ENCODE measurements around the gene IRF4.
"Not testable (repeated sequence)": the region's sequence is repeated elsewhere in the genome, so short reads cannot be mapped to it uniquely, and the experiment has no call there.

IRF4 gene

DNA sequence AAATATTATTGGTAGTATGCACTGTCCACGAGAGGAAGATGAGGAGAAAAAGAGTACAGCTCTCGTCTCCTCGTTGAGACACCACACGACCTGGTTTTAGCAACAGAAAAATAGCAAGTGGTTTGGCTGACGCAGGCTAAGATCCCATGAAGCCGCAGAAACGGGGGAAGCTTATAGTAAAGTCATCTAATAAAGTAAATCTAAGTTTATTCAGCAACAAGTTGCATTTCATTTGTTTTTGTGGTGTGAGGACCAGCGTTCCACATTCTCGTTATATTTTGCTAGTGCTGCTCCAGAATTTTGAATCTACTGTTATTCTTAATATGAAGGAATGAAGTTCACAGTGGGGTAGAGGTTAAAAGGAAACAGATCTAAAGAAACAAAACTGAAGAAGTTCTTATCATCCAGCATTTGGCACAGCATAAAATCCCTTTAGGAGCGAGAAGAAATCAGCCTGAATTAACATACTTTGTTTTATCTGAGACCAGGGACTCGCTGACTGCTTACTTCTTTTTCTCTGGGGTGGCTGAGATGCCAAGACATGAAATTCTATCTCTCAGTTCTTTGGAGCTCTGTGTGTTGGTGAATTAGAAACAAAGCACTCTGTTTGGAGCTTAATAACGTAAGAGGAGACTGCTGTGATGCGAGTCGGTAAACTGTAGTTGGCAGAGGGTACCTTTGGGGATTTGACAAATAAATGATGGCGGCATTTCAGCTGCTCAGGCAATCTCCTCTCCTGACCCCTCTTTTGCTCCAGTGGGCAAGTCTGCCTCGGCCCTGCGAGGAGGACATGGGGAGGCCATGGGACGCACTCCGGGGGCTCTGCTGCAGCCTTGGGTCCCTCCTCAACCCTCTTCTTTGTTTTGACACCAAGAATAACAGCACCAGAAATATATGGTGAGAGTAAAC lies 24.9 kb upstream of the IRF4 start:
- DNase-seq (ENCODE audit: low read depth, low spot score), result no peak

DNA sequence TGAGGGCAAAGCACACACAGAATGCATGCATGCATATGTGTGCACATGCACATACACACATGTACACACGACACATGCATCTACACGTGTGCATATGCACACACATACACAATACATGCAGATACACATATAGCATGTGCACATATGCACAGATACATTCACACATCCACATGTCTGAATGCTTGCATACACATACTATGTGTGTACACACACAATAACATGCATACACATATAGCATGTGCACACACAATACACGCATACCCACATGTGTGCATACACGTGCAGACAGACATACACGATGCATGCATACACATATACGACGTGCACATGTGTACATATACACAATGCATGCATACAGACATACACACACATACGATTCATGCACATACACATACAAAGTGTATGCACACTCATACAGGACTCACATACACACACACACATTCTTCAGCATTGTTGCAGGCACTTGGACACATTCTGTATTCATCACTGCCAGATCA lies 24.2 kb upstream of the IRF4 start:
- DNase-seq (ENCODE audit: low read depth, low spot score), result no peak

DNA sequence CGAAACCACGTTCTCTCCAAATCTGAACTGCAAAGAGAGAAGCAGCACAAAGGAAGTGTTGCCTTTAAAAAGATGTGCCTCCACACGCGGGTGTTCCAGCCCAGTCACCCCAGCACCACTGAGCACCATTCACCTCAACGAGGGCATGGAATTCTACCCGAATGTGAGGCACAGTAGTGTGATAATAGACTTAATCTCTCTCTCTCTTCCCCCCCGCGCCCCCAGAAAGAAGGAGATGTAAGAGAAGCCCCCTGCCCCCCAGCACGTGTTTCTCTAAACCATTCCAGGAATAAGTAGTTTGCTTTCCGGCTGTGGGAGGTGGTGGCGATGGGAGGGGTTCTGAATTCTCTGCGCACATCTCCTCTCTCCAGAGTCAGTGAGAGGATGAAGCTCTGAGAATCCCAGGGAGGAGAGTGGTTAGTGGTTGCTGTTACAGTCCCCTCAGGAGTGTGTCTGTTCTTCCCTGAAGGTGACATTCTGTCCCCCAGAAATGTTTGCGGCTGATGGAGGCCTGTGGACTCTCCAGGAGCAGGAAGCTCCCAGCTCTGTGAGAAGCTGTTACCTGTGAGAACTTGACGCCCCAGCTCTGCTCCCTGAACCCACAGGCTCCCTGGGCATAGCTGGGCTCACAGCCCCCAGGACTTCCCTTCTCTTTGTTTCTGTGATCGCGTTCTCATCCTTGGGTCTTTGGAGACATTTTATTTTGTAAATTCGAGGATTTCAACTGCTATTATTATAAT lies 23.5 kb upstream of the IRF4 start:
- DNase-seq (ENCODE audit: low read depth, low spot score), result no peak

- no peak for DNase-seq (ENCODE audit: low read depth, low spot score)
Observed at GRCh38 chr6:369559-370431, 21.8 kb upstream of the IRF4 start.

- DNase-seq (ENCODE audit: low read depth, low spot score), result no peak
Observed at GRCh38 chr6:370555-370954, 21.0 kb upstream of the IRF4 start.

- DNase-seq (ENCODE audit: low read depth, low spot score), result not testable (repeated sequence)
Observed at GRCh38 chr6:371851-372250, 19.7 kb upstream of the IRF4 start.

DNA sequence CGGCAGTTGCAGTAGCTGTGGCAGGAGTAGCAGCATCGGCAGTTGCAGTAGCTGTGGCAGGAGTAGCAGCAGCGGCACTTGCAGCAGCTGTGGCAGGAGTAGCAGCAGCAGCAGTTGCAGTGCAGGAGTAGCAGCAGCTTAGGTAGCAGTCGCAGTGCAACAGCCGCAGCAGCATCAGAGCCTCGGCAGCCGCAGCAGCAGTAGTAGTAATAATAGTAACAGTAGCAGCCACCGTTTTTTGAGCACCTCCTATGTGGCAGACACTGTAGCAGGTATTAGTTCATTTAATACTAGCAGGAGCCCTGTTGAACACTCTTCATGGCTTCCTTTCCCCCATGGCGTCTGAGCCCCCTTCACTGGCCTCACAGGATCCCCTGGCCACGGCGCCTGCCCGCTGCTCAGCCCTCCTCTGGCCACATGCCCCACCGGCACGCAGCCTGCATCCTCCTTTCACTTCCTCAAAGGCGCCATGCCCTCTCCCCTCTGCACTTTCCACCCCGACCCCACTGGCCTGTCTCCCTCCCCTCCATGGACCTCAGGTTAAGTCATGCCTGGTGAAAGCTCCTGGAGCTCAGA lies 19.1 kb upstream of the IRF4 start:
- DNase-seq (ENCODE audit: low read depth, low spot score), result no peak

DNA sequence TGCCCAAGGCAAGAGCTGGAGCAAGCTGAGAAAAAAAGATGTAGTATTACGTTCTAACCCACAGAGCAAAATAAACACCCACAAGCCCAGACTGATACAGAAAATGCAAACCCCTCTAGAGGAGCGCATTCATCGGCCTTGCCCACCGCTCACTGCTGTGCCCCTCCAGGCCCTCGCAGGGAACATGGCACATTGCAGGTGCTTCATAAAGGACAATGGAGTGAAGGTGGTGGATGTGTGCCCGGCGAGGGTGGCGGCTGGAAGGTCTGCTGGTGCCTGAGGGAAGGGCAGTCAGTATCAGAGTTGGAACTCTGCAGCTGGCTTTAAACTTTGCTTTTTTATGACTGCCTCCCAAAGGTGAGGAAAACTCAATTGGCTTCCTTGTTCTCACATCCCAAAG lies 18.5 kb upstream of the IRF4 start:
- no peak for DNase-seq (ENCODE audit: low read depth, low spot score)

DNA sequence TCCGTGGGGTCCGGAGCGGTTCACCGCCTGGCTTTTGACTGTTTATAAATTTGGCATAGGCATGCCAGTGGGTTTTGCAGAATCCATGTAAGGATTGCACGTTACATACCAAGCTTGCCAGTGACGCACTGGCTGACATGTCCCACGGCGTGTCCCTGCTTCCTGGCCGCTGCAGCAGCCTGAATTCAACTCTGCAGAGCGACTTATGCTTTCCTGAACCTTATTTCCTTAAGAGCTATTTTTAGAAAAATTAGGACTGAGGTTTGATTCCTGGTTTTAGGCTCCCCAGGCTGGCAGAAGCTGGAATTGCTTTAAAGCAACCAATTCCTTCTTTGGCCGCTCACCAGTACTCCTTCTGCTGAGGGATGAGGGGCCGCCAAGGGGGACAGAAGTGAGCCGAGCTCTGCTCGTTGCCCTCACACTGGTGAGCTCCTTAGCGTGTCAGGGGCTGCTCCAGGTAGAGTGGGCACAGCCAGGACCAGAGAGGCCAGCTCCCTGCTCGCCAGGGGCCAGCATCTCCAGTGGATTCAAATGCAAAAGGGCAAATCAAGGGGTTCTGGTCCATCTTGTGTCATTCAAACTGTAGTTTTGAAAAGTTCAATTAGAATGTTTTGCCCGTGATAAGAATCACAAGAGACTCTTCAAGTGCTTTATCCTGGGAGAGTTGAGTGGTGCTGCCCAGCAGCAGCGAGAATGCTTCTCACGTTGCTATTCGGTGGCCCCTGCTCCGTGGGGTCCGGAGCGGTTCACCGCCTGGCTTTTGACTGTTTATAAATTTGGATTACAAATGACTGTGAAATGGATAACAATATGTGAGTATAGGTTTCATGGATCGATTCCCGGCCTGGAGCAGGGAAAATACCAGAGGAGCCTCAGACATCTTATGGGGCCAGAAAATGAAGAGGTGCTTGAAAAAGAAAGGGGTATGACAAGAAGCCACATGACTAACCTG lies 17.5 kb upstream of the IRF4 start:
- no peak for DNase-seq (ENCODE audit: low read depth, low spot score)

GRCh38 chr6:374956-375355 lies 16.6 kb upstream of the IRF4 start:
- DNase-seq (ENCODE audit: low read depth, low spot score), result no peak

- DNase-seq (ENCODE audit: low read depth, low spot score), result no peak
Observed at GRCh38 chr6:376827-377640, 14.5 kb upstream of the IRF4 start.

- not testable (repeated sequence) for DNase-seq (ENCODE audit: low read depth, low spot score)
Observed at GRCh38 chr6:377641-378020, 13.9 kb upstream of the IRF4 start.

GRCh38 chr6:378090-378957 lies 13.2 kb upstream of the IRF4 start:
- DNase-seq (ENCODE audit: low read depth, low spot score), result no peak

DNA sequence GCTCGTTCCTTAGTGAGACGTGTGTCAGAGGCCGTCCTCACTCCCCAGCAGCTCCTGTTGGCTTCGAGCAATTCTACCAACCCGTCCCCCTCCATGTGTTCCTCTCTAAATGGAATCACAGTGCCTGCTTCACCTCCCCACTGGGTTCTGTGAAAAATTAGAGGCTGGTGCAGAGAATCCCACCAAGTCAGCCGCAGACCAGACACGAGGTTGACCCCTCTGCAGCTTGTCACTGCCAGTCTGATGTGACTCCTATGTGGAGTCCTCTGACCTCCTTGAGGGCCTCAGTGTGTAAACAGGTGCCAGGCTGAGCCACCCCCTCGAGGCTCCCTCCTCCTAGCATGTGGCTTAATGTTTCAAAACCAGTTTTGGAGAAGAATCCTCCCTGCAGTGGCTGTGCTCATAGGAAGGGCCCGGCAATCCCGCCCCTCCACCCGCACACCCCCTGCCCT lies 12.6 kb upstream of the IRF4 start:
- DNase-seq (ENCODE audit: low read depth, low spot score), result no peak

DNA sequence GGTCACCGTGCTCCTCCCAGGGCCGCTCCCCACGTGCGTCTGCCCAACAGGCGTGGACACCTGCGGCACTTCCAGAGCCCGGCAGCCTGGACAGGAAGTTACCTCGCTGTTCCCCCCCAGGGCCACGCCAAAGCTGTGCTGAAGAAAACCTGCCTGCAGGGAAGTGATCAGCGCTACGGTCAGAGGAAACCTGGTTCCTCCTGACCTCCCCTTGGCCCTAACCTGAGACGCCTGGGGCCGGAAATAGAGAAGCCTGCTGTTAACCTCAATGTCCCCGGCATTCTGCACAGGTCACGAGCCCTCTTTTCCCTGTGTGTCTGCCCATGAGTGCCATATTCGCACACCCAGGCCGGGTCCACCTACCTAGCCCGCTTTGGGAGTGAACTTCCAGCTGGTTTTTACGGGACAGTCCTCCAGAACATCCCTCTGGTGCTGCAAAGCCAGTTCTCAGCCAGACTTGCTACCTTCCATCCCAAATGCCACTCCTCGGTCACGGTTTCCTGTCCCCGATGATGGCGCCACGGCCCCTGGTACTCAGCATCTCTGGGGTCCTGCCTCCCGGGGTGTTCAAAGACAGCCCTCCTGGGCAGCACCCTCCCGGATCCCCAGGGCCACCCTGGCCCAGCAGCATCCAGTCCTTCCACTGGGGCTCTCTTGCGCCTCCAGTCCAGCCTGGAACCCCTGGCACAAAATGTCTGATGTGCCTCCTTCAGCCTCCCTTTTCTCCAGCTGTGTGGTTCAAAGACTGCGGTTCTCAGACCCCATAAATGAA lies 12.0 kb upstream of the IRF4 start:
- no peak for DNase-seq (ENCODE audit: low read depth, low spot score)

DNA sequence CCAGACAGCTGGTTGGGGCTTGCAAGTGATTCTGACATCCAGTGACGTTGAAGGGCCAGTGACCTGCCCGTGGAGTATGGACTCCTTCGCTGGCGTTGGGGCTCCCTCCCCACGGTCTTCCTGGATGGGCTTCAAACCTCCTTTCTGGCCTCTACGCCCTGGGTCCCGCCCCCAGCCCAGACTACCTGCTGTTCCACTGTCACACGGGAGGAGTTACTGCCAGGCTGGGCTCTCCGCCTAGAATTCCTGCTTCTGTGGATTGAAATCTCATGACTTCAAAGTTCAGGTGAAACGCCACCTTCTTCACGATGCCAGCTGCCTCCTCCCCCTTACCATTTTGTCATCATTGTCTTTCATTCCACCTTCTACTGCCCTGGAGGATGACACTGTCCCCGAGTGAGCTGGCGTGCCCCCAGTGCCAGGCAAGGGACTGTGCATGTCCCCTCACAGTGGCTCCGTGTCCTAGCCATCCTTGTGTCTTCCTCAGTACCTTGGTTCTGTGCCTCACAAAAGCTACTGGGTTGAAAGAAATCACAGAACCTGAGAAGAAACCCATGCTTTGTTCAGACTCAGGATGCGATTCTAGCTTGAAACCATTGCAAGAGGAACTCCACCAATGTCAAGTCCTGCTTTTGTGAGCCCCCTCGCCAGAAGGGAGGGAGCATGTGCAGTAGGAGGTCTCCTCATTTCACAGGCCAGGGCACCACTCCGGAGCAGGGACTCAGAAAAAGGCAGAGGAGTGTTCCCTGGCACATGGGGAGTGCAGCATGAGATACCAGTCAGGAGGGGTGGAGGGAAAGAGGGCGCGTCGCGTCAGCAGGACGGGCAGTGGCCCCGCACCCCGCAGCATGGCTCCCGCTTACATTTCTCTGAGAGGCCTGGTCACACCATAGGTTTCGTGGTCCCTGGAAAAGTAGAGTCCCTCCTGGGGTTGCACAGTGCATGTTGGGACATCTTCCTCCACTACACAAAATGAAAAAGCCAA lies 11.0 kb upstream of the IRF4 start:
- no peak for DNase-seq (ENCODE audit: low read depth, low spot score)

Data from activated CD4-positive, CD25-positive, alpha-beta regulatory T cell treated with anti-CD3 and anti-CD28 coated beads, Interleukin-2, amount 50 U/mL, for 16 hours (primary cell).